Body of pancreas (tissue), 4 donors: Measurements from ENCODE around the gene UCKL1. TPM values are rescaled to one million over a fixed set of nuclear protein-coding genes. Genes with fewer than 3 reads are reported as not detected.

ENCODE experiments used
- ATAC-seq: fragments of 150-250 bp; one replicate; pipeline ENCODE4 v1.9.1; 2016
- DNase-seq, 4 donors: peaks; one replicate each; pipeline ENCODE4 v3.0.0-alpha.2; 2019
- H3K27ac ChIP-seq, 4 donors: fragments of 200-600 bp; sonication (generic); 1 replicate in 3 of 4; 2 replicates in 1 of 4; pipeline versions ENCODE4 v1.5.1 to v1.6.1; 2016 to 2019; ENCODE audit warnings: mild to moderate bottlenecking in 1 of 4, mixed read lengths in 1 of 4, moderate library complexity in 1 of 4
- H3K27me3 ChIP-seq, 2 donors: fragments of 200-600 bp; sonication (generic); one replicate each; pipeline ENCODE4 v1.6.0; 2016; ENCODE audit warnings: mild to moderate bottlenecking in 1 of 2
- H3K36me3 ChIP-seq, 2 donors: fragments of 200-600 bp; sonication (generic); replicated peaks in 1 of 2; 2 replicates each; pipeline ENCODE4 v1.5.1; 2016; ENCODE audit warnings: low read depth in 2 of 2; ENCODE audit not compliant: insufficient read depth in 1 of 2
- H3K4me1 ChIP-seq: fragments of 200-600 bp; sonication (generic); one replicate; pipeline ENCODE4 v1.6.0; 2016
- H3K4me3 ChIP-seq, 2 donors: fragments of 200-600 bp; sonication (generic); 1 replicate in 1 of 2; 2 replicates in 1 of 2; pipeline ENCODE4 v1.5.1; 2016 to 2019
- H3K9me3 ChIP-seq, 3 donors: fragments of 200-600 bp; sonication (generic); 1 replicate in 2 of 3; 2 replicates in 1 of 3; pipeline ENCODE4 v1.5.1; 2016
- POLR2A ChIP-seq, 3 donors: fragments of 450-650 bp; IDR thresholded peaks; one replicate each; pipeline ENCODE4 v1.6.1; 2016; ENCODE audit warnings: antibody characterized with exemption in 3 of 3, mild to moderate bottlenecking in 2 of 3
- WGBS, 2 donors: methylation state at CpG; one replicate each; pipeline ENCODE4 v1.1.5; 2017; 5-methylcytosine and 5-hydroxymethylcytosine counted together
- intact Hi-C: fragments of 100-400 bp; cut with DNase I; formaldehyde crosslinking; loops from one replicate; pipeline ENCODE4 v1.15.1; 2023
- total RNA-seq, 2 donors: library from RNA; depleted of rRNA; stranded (reverse); fragments of >200 nt; gene quantifications; one replicate each; pipeline ENCODE4 v1.1.0, GENCODE V29; 2016
- TF ChIP-seq, protein P1 (sequence below), 7 experiments: fragments of 450-650 bp in 4 of 7; fragments of 200-600 bp in 3 of 7; sonication (generic) in 3 of 7; IDR thresholded peaks; one replicate each; pipeline ENCODE4 v1.5.1; 2016 to 2019; ENCODE audit warnings: antibody characterized with exemption in 7 of 7

The UCKL1 gene
- total RNA-seq, 2 donors from 2014 or later = 21.0 to 26.0 TPM

DNA sequence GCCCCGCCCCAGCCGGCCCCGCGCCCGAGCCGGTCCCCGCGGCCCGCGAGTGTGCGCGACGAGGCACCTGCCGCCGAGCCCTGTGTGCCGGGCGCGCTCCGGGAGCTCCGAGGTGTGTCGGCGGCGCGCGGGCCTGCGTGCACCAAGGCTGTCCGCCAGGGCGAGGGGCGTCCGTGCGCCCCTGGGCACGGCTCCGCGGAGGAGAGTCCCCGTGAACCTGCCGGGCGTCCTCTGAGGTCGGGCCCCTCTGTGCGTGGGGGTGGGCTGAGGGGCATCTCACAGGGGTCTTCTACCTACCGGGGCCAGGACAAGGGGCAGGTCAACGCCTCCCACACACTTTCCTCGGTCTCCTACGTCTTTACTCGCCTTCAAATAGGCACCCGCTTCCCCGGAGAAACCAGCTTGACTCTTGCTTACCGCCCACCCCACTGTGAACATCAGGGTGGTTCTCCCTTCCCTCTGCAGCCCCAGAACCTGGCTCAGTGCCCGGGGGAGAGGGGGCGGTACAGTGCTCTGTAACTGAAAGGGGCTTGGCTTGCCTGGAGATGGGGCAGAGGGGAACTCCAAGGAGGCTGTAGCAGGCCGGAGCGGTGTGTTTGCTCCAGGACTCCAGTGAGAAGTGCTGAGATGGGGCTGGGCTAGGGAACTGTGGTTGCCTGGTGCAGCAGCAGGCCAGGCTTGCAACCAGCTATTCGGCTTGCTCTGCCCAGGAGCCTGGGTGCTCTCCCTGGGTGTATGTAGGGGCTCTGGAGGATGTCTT, 23.5 kb upstream of the UCKL1 start, which contains the start of gene SAMD10:
SAMD10 (minus strand) TSS at position 86 of the 760 bp plus-strand sequence. CDS start 175 bp downstream, outside the sequence.
- H3K27me3 ChIP-seq = no peaks in the 10 kb centered on the region
- H3K36me3 ChIP-seq = no peaks in the 10 kb centered on the region
- intact Hi-C loops = no loop called here
- ATAC-seq = peak; percentile 39
- H3K9me3 ChIP-seq = no peaks in the 10 kb centered on the region
- H3K4me1 ChIP-seq = peaks cover 38% of the 10 kb centered on the region
- H3K27ac ChIP-seq = peak within 1 kb of the TSS; percentile 57 to 93 (median 84)
- DNase-seq = peak; percentile 47 to 65 (median 56)
- WGBS, 2 donors = 2 to 3% methylated on average over 9 to 41 of the region's 52 CpGs
- TF ChIP-seq, protein P1, sequence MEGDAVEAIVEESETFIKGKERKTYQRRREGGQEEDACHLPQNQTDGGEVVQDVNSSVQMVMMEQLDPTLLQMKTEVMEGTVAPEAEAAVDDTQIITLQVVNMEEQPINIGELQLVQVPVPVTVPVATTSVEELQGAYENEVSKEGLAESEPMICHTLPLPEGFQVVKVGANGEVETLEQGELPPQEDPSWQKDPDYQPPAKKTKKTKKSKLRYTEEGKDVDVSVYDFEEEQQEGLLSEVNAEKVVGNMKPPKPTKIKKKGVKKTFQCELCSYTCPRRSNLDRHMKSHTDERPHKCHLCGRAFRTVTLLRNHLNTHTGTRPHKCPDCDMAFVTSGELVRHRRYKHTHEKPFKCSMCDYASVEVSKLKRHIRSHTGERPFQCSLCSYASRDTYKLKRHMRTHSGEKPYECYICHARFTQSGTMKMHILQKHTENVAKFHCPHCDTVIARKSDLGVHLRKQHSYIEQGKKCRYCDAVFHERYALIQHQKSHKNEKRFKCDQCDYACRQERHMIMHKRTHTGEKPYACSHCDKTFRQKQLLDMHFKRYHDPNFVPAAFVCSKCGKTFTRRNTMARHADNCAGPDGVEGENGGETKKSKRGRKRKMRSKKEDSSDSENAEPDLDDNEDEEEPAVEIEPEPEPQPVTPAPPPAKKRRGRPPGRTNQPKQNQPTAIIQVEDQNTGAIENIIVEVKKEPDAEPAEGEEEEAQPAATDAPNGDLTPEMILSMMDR (IDR thresholded peaks at IDR 0.05) = peak in 6 of 7 experiments; percentile 10 to 42 (median 34)
- peak in 1 of 3 donors; percentile 27 for TF ChIP-seq POLR2A (IDR thresholded peaks at IDR 0.05)
- H3K4me3 ChIP-seq = peak within 1 kb of the TSS; percentile 31 to 57

DNA sequence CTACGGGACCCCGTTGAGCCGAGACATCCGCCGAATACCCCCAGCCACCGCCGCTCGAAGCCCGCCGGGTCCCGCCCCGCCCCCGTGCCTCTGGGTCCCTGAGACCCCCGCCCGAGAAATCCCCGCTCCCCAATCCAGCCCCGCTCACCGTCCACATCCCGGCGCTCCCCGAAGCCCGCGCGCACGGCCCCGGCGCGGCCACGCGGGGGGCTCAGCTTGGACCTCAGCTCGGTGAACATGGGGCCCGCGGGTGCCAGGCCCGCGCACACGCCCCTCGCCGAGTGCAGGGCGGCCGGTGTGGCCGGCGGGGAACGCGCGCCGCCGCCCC, 23.0 kb upstream of the UCKL1 start:
- no peaks in the 10 kb centered on the region for H3K9me3 ChIP-seq
- H3K36me3 ChIP-seq = no peaks in the 10 kb centered on the region
- H3K27ac ChIP-seq = peak overlapping the region; percentile 57 to 93 (median 84)
- ATAC-seq = no peak
- no peak for DNase-seq
- H3K4me1 ChIP-seq = peaks cover 42% of the 10 kb centered on the region
- TF ChIP-seq, protein P1 (IDR thresholded peaks at IDR 0.05) = no peak
- no peak for TF ChIP-seq POLR2A (IDR thresholded peaks at IDR 0.05)
- intact Hi-C loops = no loop called here
- H3K4me3 ChIP-seq = peak overlapping the region; percentile 19 to 57
- no peaks in the 10 kb centered on the region for H3K27me3 ChIP-seq
- WGBS, 2 donors = 0% methylated on average over 43 of the region's 47 CpGs; no CpG with 5 or more reads in 1 of the 2 donors

DNA sequence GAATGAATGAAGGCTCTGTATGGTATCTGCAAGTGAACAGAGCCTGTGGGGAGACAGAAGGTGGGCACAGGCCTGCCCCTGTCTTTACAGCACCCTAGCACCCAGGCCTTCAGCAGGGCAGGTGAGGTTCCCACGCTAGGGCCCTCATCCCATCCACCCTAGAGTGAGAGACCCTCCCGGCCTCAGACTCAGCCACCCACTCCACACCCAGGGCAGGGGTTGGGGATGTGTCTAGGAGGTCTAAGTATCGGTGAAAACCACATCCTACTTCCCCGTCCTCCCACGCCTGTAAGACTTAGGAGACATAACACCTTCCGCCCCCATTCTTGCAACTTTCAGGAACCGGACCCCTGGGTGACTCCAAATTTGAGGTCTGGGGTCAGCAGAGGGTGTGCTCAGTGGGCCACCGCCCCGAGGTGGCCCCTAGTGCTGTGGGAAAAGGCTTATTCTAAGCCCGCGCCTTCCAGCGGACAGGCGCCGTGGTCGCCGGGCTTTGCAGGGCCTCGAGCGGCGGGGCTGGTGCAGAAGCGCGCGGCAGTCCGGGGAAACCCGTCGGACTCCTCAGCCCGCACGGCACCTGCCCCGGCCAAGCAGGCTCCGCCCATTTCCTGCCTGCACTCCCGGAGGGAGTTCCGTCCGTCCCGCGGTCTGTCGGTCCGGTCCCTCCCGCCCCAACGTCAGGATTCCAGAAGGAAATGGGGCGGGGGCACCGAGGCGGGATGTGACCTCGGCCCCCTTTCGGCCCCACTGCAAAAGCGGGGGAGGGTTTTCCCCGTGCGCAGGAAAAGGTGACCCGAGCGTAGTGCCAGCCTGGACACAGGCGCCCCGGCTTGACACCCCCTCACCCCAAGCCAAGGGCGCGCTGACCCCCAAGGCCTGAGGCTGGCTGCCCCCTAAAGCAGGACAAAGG, 22.4 kb upstream of the UCKL1 start:
- DNase-seq (peak; percentile 86 to 91 (median 88)), ATAC-seq (peak; percentile 65)
- Histone ChIP-seq H3K4me1 (peaks cover 48% of the 10 kb centered on the region), H3K9me3 (no peaks in the 10 kb centered on the region), H3K27ac (peak overlapping the region; percentile 57 to 93 (median 84)), H3K4me3 (peak overlapping the region; percentile 19 to 57), H3K27me3 (no peaks in the 10 kb centered on the region), H3K36me3 (no peaks in the 10 kb centered on the region)
- TF ChIP-seq, protein P1 (IDR thresholded peaks at IDR 0.05) = no peak
- TF ChIP-seq POLR2A (IDR thresholded peaks at IDR 0.05) = peak; percentile 21 to 74 (median 68)
- intact Hi-C loops = no loop called here
- WGBS, 2 donors = 8% methylated on average over 50 of the region's 52 CpGs; no CpG with 5 or more reads in 1 of the 2 donors

DNA sequence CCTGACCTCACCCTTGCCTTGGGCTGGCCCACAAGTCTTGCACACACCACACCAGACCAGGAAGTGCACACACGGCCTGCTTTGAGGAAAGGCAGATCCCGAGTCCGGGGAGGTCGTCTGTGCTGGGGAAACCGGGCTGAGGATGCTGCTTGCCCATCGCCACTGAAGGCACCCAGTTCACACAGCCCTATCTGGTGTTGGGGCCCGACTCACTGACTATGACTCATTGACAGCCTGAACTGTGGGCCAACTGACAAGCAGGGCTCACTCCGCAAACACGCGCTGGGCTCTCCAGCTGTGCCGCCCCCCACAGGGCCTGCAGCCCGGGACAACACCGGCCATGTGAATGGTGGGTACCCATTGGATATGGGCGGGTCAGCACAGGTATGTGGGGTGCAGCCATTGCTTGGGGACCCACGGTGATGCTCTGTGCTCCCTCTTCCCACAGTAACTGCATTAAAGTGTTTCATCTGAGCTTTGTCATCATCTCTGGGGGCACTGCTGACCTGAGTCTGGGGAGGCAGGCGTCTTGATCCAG, 21.6 kb upstream of the UCKL1 start:
- DNase-seq = peak in 2 of 4 donors; percentile 16 to 39
- Histone ChIP-seq H3K27ac (peak overlapping the region in 2 of 4 donors; percentile 88 to 93), H3K36me3 (no peaks in the 10 kb centered on the region), H3K4me3 (no peak overlapping the region), H3K27me3 (no peaks in the 10 kb centered on the region), H3K4me1 (peaks cover 47% of the 10 kb centered on the region), H3K9me3 (no peaks in the 10 kb centered on the region)
- ATAC-seq = no peak
- intact Hi-C loops = no loop called here
- 68% methylated on average over 16 of the region's 16 CpGs; no CpG with 5 or more reads in 1 of the 2 donors for WGBS, 2 donors
- TF ChIP-seq, protein P1 (IDR thresholded peaks at IDR 0.05) = no peak
- TF ChIP-seq POLR2A (IDR thresholded peaks at IDR 0.05) = no peak
